H9 (cell line): ENCODE data around the gene KSR1. TPM values are rescaled to one million over a fixed set of nuclear protein-coding genes. Genes with fewer than 3 reads are reported as not detected.
A peak's percentile ranks its signal among the peaks of the same experiment; 100 is the strongest.

Experiments used
- DNase-seq: peaks from one replicate; pipeline ENCODE4 v3.0.0-alpha.2; 2017
- H2AFZ ChIP-seq: one replicate; pipeline ENCODE4 v1.6.1; 2013; ENCODE audit warnings: mild to moderate bottlenecking, low read length, control low read depth, moderate library complexity
- H2AK5ac ChIP-seq: 2 replicates; pipeline ENCODE4 v1.6.1; 2013; ENCODE audit warnings: low read length, control low read depth, mixed read lengths; ENCODE audit not compliant: insufficient read length
- H2BK120ac ChIP-seq: one replicate; pipeline ENCODE4 v1.6.1; 2013; ENCODE audit warnings: low read depth, mild to moderate bottlenecking, low read length, control low read depth, inconsistent platforms; ENCODE audit not compliant: poor library complexity, severe bottlenecking
- H2BK12ac ChIP-seq: 2 replicates; pipeline ENCODE4 v1.6.1; 2013; ENCODE audit warnings: low read length, control low read depth, mixed read lengths, low read depth; ENCODE audit not compliant: insufficient read length
- H2BK15ac ChIP-seq: 2 replicates; pipeline ENCODE4 v1.6.1; 2013; ENCODE audit warnings: low read depth, low read length, control low read depth
- H2BK20ac ChIP-seq: one replicate; pipeline ENCODE4 v1.6.1; 2013; ENCODE audit warnings: low read depth, mild to moderate bottlenecking, low read length, control low read depth, inconsistent platforms; ENCODE audit not compliant: poor library complexity, severe bottlenecking
- H2BK5ac ChIP-seq: 2 replicates; pipeline ENCODE4 v1.6.1; 2013; ENCODE audit warnings: low read length, control low read depth, mixed read lengths; ENCODE audit not compliant: insufficient read length
- H3K14ac ChIP-seq: 2 replicates; pipeline ENCODE4 v1.6.1; 2013; ENCODE audit warnings: low read length, control low read depth; ENCODE audit not compliant: insufficient read depth
- H3K18ac ChIP-seq: 2 replicates; pipeline ENCODE4 v1.6.1; 2013; ENCODE audit warnings: low read depth, mild to moderate bottlenecking, mixed read lengths, low read length, control low read depth; ENCODE audit not compliant: insufficient read length
- H3K23ac ChIP-seq: 2 replicates; pipeline ENCODE4 v1.6.1; 2013; ENCODE audit warnings: low read length, control low read depth, mixed read lengths, low read depth; ENCODE audit not compliant: insufficient read length
- H3K23me2 ChIP-seq: 2 replicates; pipeline ENCODE4 v1.6.1; 2013; ENCODE audit warnings: low read depth, mild to moderate bottlenecking, mixed read lengths, low read length, control low read depth; ENCODE audit not compliant: insufficient read length, poor library complexity, severe bottlenecking
- H3K27ac ChIP-seq: 2 replicates; pipeline ENCODE4 v1.5.1; 2013; ENCODE audit warnings: low read length, control low read depth, mixed read lengths, low read depth; ENCODE audit not compliant: insufficient read length
- H3K27me3 ChIP-seq: 2 replicates; pipeline ENCODE4 v1.6.1; 2013; ENCODE audit warnings: low read length, control low read depth, inconsistent platforms; ENCODE audit not compliant: insufficient read depth
- H3K4ac ChIP-seq: 2 replicates; pipeline ENCODE4 v1.6.1; 2013; ENCODE audit warnings: low read depth, mild to moderate bottlenecking, control low read depth, inconsistent platforms, low read length, moderate library complexity
- H3K4me1 ChIP-seq: 2 replicates; pipeline ENCODE4 v1.6.1; 2013; ENCODE audit warnings: low read length, control low read depth, inconsistent platforms; ENCODE audit not compliant: insufficient read depth
- H3K4me2 ChIP-seq: 2 replicates; pipeline ENCODE4 v1.6.1; 2013; ENCODE audit warnings: low read length, control low read depth, mixed read lengths; ENCODE audit not compliant: insufficient read length, insufficient read depth
- H3K56ac ChIP-seq: 2 replicates; pipeline ENCODE4 v1.6.1; 2013; ENCODE audit warnings: low read depth, mild to moderate bottlenecking, mixed read lengths, low read length, control low read depth; ENCODE audit not compliant: insufficient read length
- H3K79me1 ChIP-seq: 2 replicates; pipeline ENCODE4 v1.6.1; 2013; ENCODE audit warnings: low read depth, mild to moderate bottlenecking, moderate library complexity, low read length, control low read depth, inconsistent platforms; ENCODE audit not compliant: insufficient read depth, poor library complexity, severe bottlenecking
- H3K79me2 ChIP-seq: 2 replicates; pipeline ENCODE4 v1.6.1; 2013; ENCODE audit warnings: low read length, control low read depth, inconsistent platforms; ENCODE audit not compliant: insufficient read depth
- H3K9ac ChIP-seq: 2 replicates; pipeline ENCODE4 v1.6.1; 2013; ENCODE audit warnings: low read length, control low read depth, mixed read lengths; ENCODE audit not compliant: insufficient read length; ENCODE audit errors: extremely low read depth
- H3K9me3 ChIP-seq: one replicate; pipeline ENCODE4 v1.6.1; 2013; ENCODE audit warnings: low read depth, low read length, inconsistent platforms; ENCODE audit not compliant: control insufficient read depth
- H3T11ph ChIP-seq: one replicate; pipeline ENCODE4 v1.6.1; 2013; ENCODE audit warnings: mild to moderate bottlenecking, low read length, control low read depth, inconsistent platforms
- H4K20me1 ChIP-seq: one replicate; pipeline ENCODE4 v1.6.1; 2013; ENCODE audit not compliant: control insufficient read depth, insufficient read length, insufficient read depth
- H4K5ac ChIP-seq: 2 replicates; pipeline ENCODE4 v1.6.1; 2013; ENCODE audit warnings: low read depth, mild to moderate bottlenecking, mixed read lengths, low read length, control low read depth; ENCODE audit not compliant: insufficient read length
- H4K8ac ChIP-seq: replicated peaks from 2 replicates; pipeline ENCODE4 v1.6.1; 2013; ENCODE audit warnings: low read length, control low read depth, mixed read lengths, low read depth; ENCODE audit not compliant: insufficient read length
- H4K91ac ChIP-seq: 2 replicates; pipeline ENCODE4 v1.6.1; 2013; ENCODE audit warnings: low read depth, mild to moderate bottlenecking, moderate library complexity, mixed read lengths, low read length, control low read depth; ENCODE audit not compliant: insufficient read length
- H3K27ac Mint-ChIP-seq, 3 experiments: 2 replicates in 2 of 3; 3 replicates in 1 of 3; pipeline ENCODE4 v1.8.0; 2020 to 2021; ENCODE audit warnings: mixed read lengths in 3 of 3, mild to moderate bottlenecking in 1 of 3, moderate library complexity in 1 of 3
- H3K27me3 Mint-ChIP-seq: 2 replicates; pipeline ENCODE4 v1.8.0; 2021; ENCODE audit warnings: low read depth, mild to moderate bottlenecking, moderate library complexity, mixed read lengths
- H3K36me3 Mint-ChIP-seq, 3 experiments: 2 replicates in 2 of 3; 3 replicates in 1 of 3; pipeline ENCODE4 v1.8.0; 2020 to 2021; ENCODE audit warnings: low read depth in 3 of 3, mixed read lengths in 3 of 3; ENCODE audit not compliant: insufficient read depth in 1 of 3
- H3K4me1 Mint-ChIP-seq, 2 experiments: 2 replicates each; pipeline ENCODE4 v1.8.0; 2020; ENCODE audit warnings: mixed read lengths in 2 of 2
- H3K4me3 Mint-ChIP-seq, 2 experiments: 2 replicates in 1 of 2; 3 replicates in 1 of 2; pipeline ENCODE4 v1.8.0; 2020 to 2021; ENCODE audit warnings: mild to moderate bottlenecking in 2 of 2, mixed read lengths in 2 of 2, moderate library complexity in 1 of 2
- H3K9me3 Mint-ChIP-seq, 2 experiments: 2 replicates in 1 of 2; 3 replicates in 1 of 2; pipeline ENCODE4 v1.8.0; 2020; ENCODE audit warnings: mild to moderate bottlenecking in 2 of 2, mixed read lengths in 2 of 2, moderate library complexity in 1 of 2
- CTCF ChIP-seq: fragments of 200-600 bp; sonication (generic); conservative IDR thresholded peaks from 3 replicates; pipeline ENCODE4 v1.8.0; 2021; ENCODE audit warnings: antibody characterized with exemption, mild to moderate bottlenecking
- WGBS: extraction: QIAGEN DNeasy Blood & Tissue Kit; methylation state at CpG from one replicate; pipeline ENCODE4 v1.1.7; 2013; ENCODE audit warnings: missing lambda C conversion rate, low lambda C conversion rate, mixed read lengths; ENCODE audit not compliant: insufficient read length; ENCODE audit errors: extremely low coverage; 5-methylcytosine and 5-hydroxymethylcytosine counted together
- total RNA-seq: library from RNA; stranded (reverse); gene quantifications from 2 replicates; pipeline ENCODE4 v1.2.1, GENCODE V29; 2021

Gene KSR1
- total RNA-seq, 1 experiment from 2014 or later = 44.9 TPM

DNA sequence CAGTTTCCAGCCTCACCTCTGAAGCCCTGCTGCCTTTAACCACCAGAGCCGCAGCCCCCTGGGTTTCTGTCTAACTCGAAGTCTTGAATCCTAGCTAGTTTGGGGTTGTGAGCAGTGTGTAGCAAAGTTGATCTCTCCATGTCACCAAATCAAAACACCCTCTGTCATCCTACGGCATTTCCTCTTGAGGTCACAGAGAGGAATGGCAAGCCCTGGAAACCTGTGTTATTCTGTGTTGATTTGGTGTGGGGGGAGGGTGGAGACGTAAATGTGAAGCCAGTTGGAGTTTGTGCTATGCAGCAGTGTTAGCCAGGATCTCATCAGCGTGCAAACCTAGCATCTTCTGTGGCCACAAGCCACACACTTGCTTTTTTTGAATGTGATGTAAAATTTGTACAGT is 169.6 kb downstream of the KSR1 start:
- Histone ChIP-seq H2BK15ac (no peak overlapping the region), H3K9ac (no peak overlapping the region), H3K23ac (no peak overlapping the region), H4K5ac (no peak overlapping the region), H4K91ac (no peak overlapping the region), H3K56ac (no peak overlapping the region), H3K4me2 (no peak overlapping the region), H2BK12ac (no peak overlapping the region), H2AFZ (no peak overlapping the region), H3K4me1 (no peaks in the 10 kb centered on the region), H3K4ac (no peak overlapping the region), H2BK20ac (no peak overlapping the region), H4K20me1 (no peaks in the 10 kb centered on the region), H3K14ac (no peak overlapping the region), H2AK5ac (no peak overlapping the region), H3T11ph (no peak overlapping the region), H3K18ac (no peak overlapping the region), H4K8ac (no peak overlapping the region), H3K79me2 (no peaks in the 10 kb centered on the region), H3K23me2 (no peaks in the 10 kb centered on the region), H3K9me3 (no peaks in the 10 kb centered on the region), H2BK5ac (no peak overlapping the region), H3K27ac (no peak overlapping the region), H3K79me1 (no peaks in the 10 kb centered on the region), H2BK120ac (no peak overlapping the region), H3K27me3 (no peaks in the 10 kb centered on the region)
- no CpG with 5 or more reads among the region's 5 CpGs for WGBS
- H3K4me1 Mint-ChIP-seq = peaks cover 1 to 2% of the 10 kb centered on the region in 2 experiments; a peak in 2 of 4 replicates
- H3K27me3 Mint-ChIP-seq = no peaks in the 10 kb centered on the region
- peak overlapping the region in 1 of 3 experiments; percentile 57; a peak in 1 of 7 replicates for H3K27ac Mint-ChIP-seq
- no peaks in the 10 kb centered on the region for H3K9me3 Mint-ChIP-seq
- peaks cover 5 to 40% (median 24%) of the 10 kb centered on the region in 3 experiments; a peak in 6 of 7 replicates for H3K36me3 Mint-ChIP-seq
- no peak overlapping the region for H3K4me3 Mint-ChIP-seq
- DNase-seq = no peak
- TF ChIP-seq CTCF = no peak
